ENCODE measurements around the gene PARD3B. TPM values are rescaled to one million over a fixed set of nuclear protein-coding genes. Genes with fewer than 3 reads are reported as not detected.

PARD3B gene
- total and polyA plus RNA-seq, 2 of the 8 experiments (the other 6 are each of a cell fraction or from before 2014, with no cell fraction given) = 1.2 to 5.7 TPM

DNA sequence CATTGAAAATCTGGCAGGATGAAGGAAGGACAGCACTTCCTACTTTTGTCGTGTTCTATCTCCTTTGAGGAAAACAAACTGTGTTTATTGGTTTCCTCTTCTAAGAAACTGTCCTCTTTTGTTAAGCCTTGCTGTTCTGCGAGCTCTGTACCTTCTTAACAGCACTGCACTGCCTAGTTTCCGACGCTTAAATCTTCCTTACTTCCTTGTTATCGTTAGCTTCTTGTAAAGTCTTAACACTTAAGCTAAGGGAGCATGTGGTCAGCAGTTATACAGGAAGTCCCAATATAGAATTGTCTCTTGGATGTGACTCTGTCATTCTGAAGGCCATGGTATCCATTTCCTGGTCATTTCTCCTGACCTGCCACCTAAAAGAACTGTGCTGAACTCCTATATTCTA, 584.3 kb downstream of the PARD3B start:
- 94% methylated on average over 5 of the region's 5 CpGs; no CpG with 5 or more reads in 1 of the 2 experiments for WGBS, 2 experiments (ENCODE audit: extremely low coverage in 1 of 2, insufficient coverage in 1 of 2, insufficient read length in 1 of 2, insufficient replicate concordance in 2 of 2, low coverage in 1 of 2, low lambda C conversion rate in 2 of 2, missing lambda C conversion rate in 1 of 2)
- no peaks in the 10 kb centered on the region for H3K23me2 ChIP-seq (ENCODE audit: low read depth, low read length)
- H3K4me1 ChIP-seq (replicated peaks in 1 of 4; ENCODE audit: control insufficient read depth in 3 of 4, insufficient read depth in 4 of 4, low read length in 3 of 4) = peaks cover 0 to 2% (median 0%) of the 10 kb centered on the region in 4 experiments; a peak in 1 of 7 replicates
- no peaks in the 10 kb centered on the region for H4K20me1 ChIP-seq (replicated peaks in 1 of 2; ENCODE audit: control insufficient read depth in 1 of 2, insufficient read depth in 2 of 2, low read length in 2 of 2)
- DNase-seq (ENCODE audit: low read depth in 1 of 2, low spot score in 2 of 2) = no peak
- H3K4me3 ChIP-seq (ENCODE audit: extremely low read depth in 1 of 4, insufficient read depth in 2 of 4, low read depth in 3 of 4, low read length in 4 of 4) = no peak overlapping the region
- CTCF ChIA-PET (ENCODE audit: partially characterized antibody) = interaction anchor here (1.5 kb wide), 1 partner anchor 23 kb away, joined by 3 read pairs; no protein-coding TSS in a partner anchor
- H3K23ac ChIP-seq (ENCODE audit: insufficient read length) = no peak overlapping the region
- no peaks in the 10 kb centered on the region for H3K27me3 ChIP-seq (replicated peaks in 1 of 4; ENCODE audit: control insufficient read depth in 3 of 4, extremely low read depth in 1 of 4, insufficient read depth in 3 of 4, low read length in 3 of 4)
- H3K9me3 ChIP-seq (ENCODE audit: insufficient read depth in 2 of 2, low read depth in 1 of 2, low read length in 1 of 2) = no peaks in the 10 kb centered on the region
- no peak overlapping the region for H4K91ac ChIP-seq (replicated peaks; ENCODE audit: insufficient read length, low read length)
- H3K14ac ChIP-seq (ENCODE audit: insufficient read length) = no peak overlapping the region
- TF ChIP-seq RBBP5 (IDR thresholded peaks at IDR 0.05; ENCODE audit: borderline replicate concordance, low read depth, low read length) (no peak), POU5F1 (IDR thresholded peaks at IDR 0.05; ENCODE audit: low read depth, low read length) (no peak), ASH2L (IDR thresholded peaks at IDR 0.05; ENCODE audit: low read length) (no peak), NRF1 (IDR thresholded peaks at IDR 0.05; ENCODE audit: low read depth, low read length) (no peak), NANOG (IDR thresholded peaks at IDR 0.05; ENCODE audit: insufficient read depth, low read depth, low read length, poor library complexity, severe bottlenecking) (no peak), BACH1 (IDR thresholded peaks at IDR 0.05; ENCODE audit: low read length) (no peak), PHF8 (conservative IDR thresholded peaks at IDR 0.05; ENCODE audit: low read depth, low read length) (no peak), BCL11A (IDR thresholded peaks at IDR 0.05; ENCODE audit: low read depth in 2 of 2, low read length in 2 of 2) (no peak), HDAC2 (IDR thresholded peaks at IDR 0.05; ENCODE audit: borderline replicate concordance in 1 of 2, low read depth in 2 of 2, low read length in 2 of 2) (no peak)
- H3K56ac ChIP-seq (replicated peaks; ENCODE audit: insufficient read length, low read depth, low read length) = no peak overlapping the region
- H3K18ac ChIP-seq (ENCODE audit: extremely low read depth, low read length) = no peak overlapping the region
- FAIRE-seq = peak; percentile 55
- no peak overlapping the region for H4K8ac ChIP-seq (ENCODE audit: extremely low read depth, insufficient read depth, low read length)
- H3K4ac ChIP-seq (replicated peaks; ENCODE audit: insufficient read length, low read depth, low read length) = no peak overlapping the region
- H3K79me2 ChIP-seq (ENCODE audit: control insufficient read depth in 1 of 2, insufficient read depth in 2 of 2, low read length in 2 of 2) = no peaks in the 10 kb centered on the region
- H3K9ac ChIP-seq (replicated peaks in 1 of 4; ENCODE audit: extremely low read depth in 1 of 4, low read depth in 3 of 4, low read length in 3 of 4) = no peak overlapping the region
- H2AFZ ChIP-seq (ENCODE audit: low read length) = peak overlapping the region; percentile 13; the same call in 1 of the 2 replicates
- H3K36me3 ChIP-seq (ENCODE audit: control insufficient read depth in 2 of 4, insufficient read depth in 4 of 4, low read length in 3 of 4) = no peaks in the 10 kb centered on the region
- POLR2A ChIA-PET (ENCODE audit: partially characterized antibody) = no interaction called here
- no peak overlapping the region for H2BK20ac ChIP-seq (ENCODE audit: low read length)
- H2BK12ac ChIP-seq (ENCODE audit: low read depth, low read length) = peak overlapping the region; percentile 10; the same call in 1 of the 2 replicates
- H2BK5ac ChIP-seq (ENCODE audit: low read depth, low read length) = no peak overlapping the region
- H3K4me2 ChIP-seq (ENCODE audit: insufficient read depth in 1 of 2, low read depth in 2 of 2, low read length in 2 of 2) = no peak overlapping the region
- no peak overlapping the region for H4K5ac ChIP-seq (ENCODE audit: insufficient read length, low read depth, low read length)
- no peak overlapping the region for H3K27ac ChIP-seq (ENCODE audit: low read depth, low read length)
- H3K79me1 ChIP-seq (ENCODE audit: low read depth, low read length) = no peaks in the 10 kb centered on the region
- H2BK15ac ChIP-seq (ENCODE audit: low read length) = no peak overlapping the region
- no peak overlapping the region for H2AK5ac ChIP-seq (ENCODE audit: low read depth, low read length)
- H2BK120ac ChIP-seq (replicated peaks; ENCODE audit: low read depth, low read length) = no peak overlapping the region

Data from H1 (cell line).